K562 (cell line): Measurements from ENCODE around the gene TMEM217. TPM values are rescaled to one million over a fixed set of nuclear protein-coding genes. Genes with fewer than 3 reads are reported as not detected.

Source experiments
- ATF1 ChIP-seq, 2 experiments: fragments of 450-650 bp in 1 of 2; IDR thresholded peaks; 2 replicates each; pipeline ENCODE4 v1.6.1; 2016; ENCODE audit warnings: missing compliant biosample characterization in 1 of 2, missing genetic modification characterization in 1 of 2
- CBX5 ChIP-seq: IDR thresholded peaks from 2 replicates; pipeline ENCODE4 v1.6.1; 2014; ENCODE audit warnings: low read depth, borderline replicate concordance
- CEBPZ ChIP-seq: fragments of 150-350 bp; IDR thresholded peaks from 2 replicates; pipeline ENCODE4 v1.6.1; 2014; ENCODE audit warnings: low read depth, mild to moderate bottlenecking, low read length, borderline replicate concordance
- ELK1 ChIP-seq: sonication (generic); formaldehyde crosslinking; IDR thresholded peaks from 2 replicates; pipeline ENCODE4 v1.8.1; 2022; ENCODE audit warnings: missing genetic modification reagents
- FOXK1 ChIP-seq: sonication (generic); formaldehyde crosslinking; IDR thresholded peaks from 2 replicates; pipeline ENCODE4 v1.8.0; 2022; ENCODE audit warnings: missing genetic modification reagents, mild to moderate bottlenecking, borderline replicate concordance
- FOXK2 ChIP-seq, 2 experiments: fragments of 450-650 bp; IDR thresholded peaks in 1 of 2; conservative IDR thresholded peaks in 1 of 2; 2 replicates each; pipeline ENCODE4 v1.6.1; 2016; ENCODE audit warnings: low read depth in 2 of 2, mild to moderate bottlenecking in 1 of 2
- GTF2A2 ChIP-seq: IDR thresholded peaks from 2 replicates; pipeline ENCODE4 v1.6.1; 2016; ENCODE audit warnings: mild to moderate bottlenecking, missing genetic modification characterization, missing compliant biosample characterization
- HCFC1 ChIP-seq: IDR thresholded peaks from 2 replicates; pipeline ENCODE4 v1.6.1; 2012; ENCODE audit warnings: low read depth, low read length, improper control_type of control experiment
- MYBL2 ChIP-seq, 2 experiments: fragments of 450-650 bp in 1 of 2; sonication (generic) in 1 of 2; formaldehyde crosslinking in 1 of 2; IDR thresholded peaks; 2 replicates each; pipeline versions ENCODE4 v1.6.1 to v1.8.1; 2017 to 2022; ENCODE audit warnings: borderline replicate concordance in 1 of 2, inconsistent platforms in 1 of 2, low read depth in 1 of 2, mild to moderate bottlenecking in 1 of 2, missing genetic modification reagents in 1 of 2, moderate library complexity in 1 of 2
- MYNN ChIP-seq, 2 experiments: sonication (generic); formaldehyde crosslinking in 1 of 2; IDR thresholded peaks; 2 replicates each; pipeline versions ENCODE4 v1.5.0 to v1.6.1; 2016 to 2020; ENCODE audit warnings: antibody characterized with exemption in 1 of 2, missing genetic modification reagents in 1 of 2
- NFXL1 ChIP-seq: fragments of 450-650 bp; formaldehyde crosslinking; IDR thresholded peaks from 2 replicates; pipeline ENCODE4 v1.4.0; 2021; ENCODE audit warnings: mild to moderate bottlenecking
- NUFIP1 ChIP-seq: fragments of 450-650 bp; IDR thresholded peaks from 2 replicates; pipeline ENCODE4 v1.6.1; 2018; ENCODE audit not compliant: partially characterized antibody
- POLR3A ChIP-seq: IDR thresholded peaks from 2 replicates; pipeline ENCODE4 v1.6.1; 2011; ENCODE audit warnings: borderline replicate concordance, mild to moderate bottlenecking, moderate library complexity; ENCODE audit not compliant: insufficient read length, insufficient read depth; ENCODE audit errors: extremely low read depth
- SIRT6 ChIP-seq: IDR thresholded peaks from one replicate; pipeline ENCODE4 v1.6.1; 2012; ENCODE audit warnings: low read depth, mild to moderate bottlenecking, control low read depth, inconsistent platforms, low read length, moderate library complexity
- SMAD2 ChIP-seq: fragments of 150-350 bp; IDR thresholded peaks from 2 replicates; pipeline ENCODE4 v1.6.1; 2014; ENCODE audit warnings: low read depth, mild to moderate bottlenecking, low read length
- SREBF2 ChIP-seq: sonication (generic); formaldehyde crosslinking; IDR thresholded peaks from 2 replicates; pipeline ENCODE4 v1.4.0; 2020; ENCODE audit warnings: mild to moderate bottlenecking, missing genetic modification reagents
- SRSF7 ChIP-seq: fragments of 200-400 bp; formaldehyde crosslinking; optimal IDR thresholded peaks from 2 replicates; pipeline ENCODE3; 2017; ENCODE audit warnings: mild to moderate bottlenecking, low read depth, low read length
- TAF9B ChIP-seq: fragments of 450-650 bp; IDR thresholded peaks from 2 replicates; pipeline ENCODE4 v1.6.1; 2018; ENCODE audit warnings: mild to moderate bottlenecking; ENCODE audit not compliant: partially characterized antibody
- TCF15 ChIP-seq: fragments of 250-450 bp; sonication (Bioruptor Pico); IDR thresholded peaks from 2 replicates; pipeline ENCODE4 v1.8.0; 2022; ENCODE audit warnings: moderate library complexity, mild to moderate bottlenecking, inconsistent platforms
- ZNF398 ChIP-seq: fragments of 250-450 bp; sonication (Bioruptor Pico); IDR thresholded peaks from 2 replicates; pipeline ENCODE4 v1.8.0; 2021; ENCODE audit warnings: moderate library complexity, mild to moderate bottlenecking, inconsistent platforms
- polyA plus RNA-seq, 8 experiments: library from polyadenylated mRNA; depleted of rRNA in 4 of 8; stranded (reverse) in 5 of 8; unstranded in 3 of 8; fragments of >200 nt; fragmentation: Nextera tagmentation in 2 of 8; fragmentation: Illumina TruSeq in 1 of 8; extraction: Ambion mirVana in 2 of 8; extraction: Trizol in 1 of 8; gene quantifications; 2 replicates each; pipeline versions ENCODE4 v1.2.1 to v1.2.3, GENCODE V29; 2011 to 2014; ENCODE audit warnings: inconsistent platforms in 1 of 8, missing spikeins in 1 of 8
- total RNA-seq, 7 experiments: library from RNA; depleted of rRNA in 6 of 7; stranded (reverse); fragments of >200 nt in 6 of 7; fragmentation: Illumina TruSeq in 2 of 7; extraction: Trizol in 2 of 7; gene quantifications; 2 replicates each; pipeline versions ENCODE4 v1.2.1 to v1.2.3, GENCODE V29; 2011 to 2021; ENCODE audit warnings: low replicate concordance in 1 of 7

Gene TMEM217
- total and polyA plus RNA-seq, 9 of the 15 experiments (the other 6 are each of a cell fraction or from before 2014, with no cell fraction given): 1.3 to 8.0 (median 1.9) TPM

GRCh38 chr6:37239950-37240713 lies 17.8 kb downstream of the TMEM217 start (continued):
- TF ChIP-seq ELK1 (CRISPR knock-in tag) (no peak), FOXK1 (CRISPR knock-in tag) (0 out of 2 replicates have a peak, but pooled peaks have one; percentile 53), SMAD2 (no peak), POLR3A (no peak), SRSF7 (no peak), TAF9B (peak; percentile 43), SIRT6 (no peak), MYBL2 (IDR thresholded peaks at IDR 0.05; ENCODE audit: low read depth) (no peak; the same call in 1 of the 2 replicates), MYBL2 (CRISPR knock-in tag; IDR thresholded peaks at IDR 0.05; ENCODE audit: borderline replicate concordance) (no peak), NFXL1 (CRISPR knock-in tag) (no peak), NUFIP1 (no peak), GTF2A2 (tag) (0 out of 2 replicates have a peak, but pooled peaks have one; percentile 57), SREBF2 (no peak), MYNN (IDR thresholded peaks at IDR 0.05) (no peak), MYNN (CRISPR knock-in tag; IDR thresholded peaks at IDR 0.05) (no peak), CBX5 (no peak), TCF15 (CRISPR knock-in tag) (no peak), ZNF398 (CRISPR knock-in tag) (no peak), FOXK2 (conservative IDR thresholded peaks at IDR 0.05 in 1 of 2, IDR thresholded peaks at IDR 0.05 in 1 of 2; ENCODE audit: low read depth in 2 of 2) (peak; percentile 25 to 29; a peak in 1 of 4 replicates), ATF1 (CRISPR knock-in tag; IDR thresholded peaks at IDR 0.05) (no peak), ATF1 (tag; IDR thresholded peaks at IDR 0.05) (peak; percentile 53), HCFC1 (no peak), CEBPZ (no peak)
